Measurements from ENCODE around the gene SLC9A7. TPM values are rescaled to one million over a fixed set of nuclear protein-coding genes. Genes with fewer than 3 reads are reported as not detected.

SLC9A7 gene
- total and polyA plus RNA-seq, 2 of the 13 experiments (the other 11 are each of a cell fraction or from before 2014, with no cell fraction given), result 5.8 to 7.2 TPM

GRCh38 chrX:46577221-46578005 lies 181.5 kb downstream of the SLC9A7 start:
- POLR2A ChIA-PET, result no interaction called here

More at GRCh38 chrX:46577221-46578005, 181.5 kb downstream of the SLC9A7 start:
- FAIRE-seq (no peak), DNase-seq (ENCODE audit: low spot score) (no peak), ATAC-seq (no peak)
- no peaks in the 10 kb centered on the region for H3K27me3 ChIP-seq (ENCODE audit: control insufficient read depth in 1 of 2, insufficient read depth in 2 of 2, low read length in 2 of 2)
- H3K4me1 ChIP-seq (ENCODE audit: insufficient read depth, low read length), result peaks cover 39% of the 10 kb centered on the region
- no peaks in the 10 kb centered on the region for H3K9me3 ChIP-seq (ENCODE audit: low read length)
- no peak overlapping the region for H2AFZ ChIP-seq (ENCODE audit: low read length)
- no peak overlapping the region for H3K9ac ChIP-seq (ENCODE audit: insufficient read depth, low read depth, low read length)
- H3K4me3 ChIP-seq (replicated peaks in 1 of 3; ENCODE audit: insufficient read depth in 1 of 3, low read depth in 2 of 3, low read length in 3 of 3), result no peak overlapping the region
- in situ Hi-C loops (cut with HindIII; ENCODE audit: extremely low pct_ligation_motif_present, low pct_unique_long_range_greater_than_20kb), result no loop called here
- 86% methylated on average over 6 of the region's 7 CpGs for WGBS (ENCODE audit: low lambda C conversion rate)
- no peaks in the 10 kb centered on the region for H4K20me1 ChIP-seq (ENCODE audit: insufficient read depth, low read length)
- TF ChIP-seq ADNP (CRISPR knock-in tag; IDR thresholded peaks at IDR 0.05), result no peak
- no peak for TF ChIP-seq HNF1A (IDR thresholded peaks at IDR 0.05; ENCODE audit: low read depth)
- no peak for TF ChIP-seq HNF1A (CRISPR knock-in tag; IDR thresholded peaks at IDR 0.05; ENCODE audit: borderline replicate concordance)
- no peak for TF ChIP-seq HINFP (CRISPR knock-in tag; IDR thresholded peaks at IDR 0.05; ENCODE audit: low read depth)
- no peak for TF ChIP-seq TFAP4 (IDR thresholded peaks at IDR 0.05; ENCODE audit: borderline replicate concordance, low read depth)
- TF ChIP-seq RAD21 (CRISPR knock-in tag; IDR thresholded peaks at IDR 0.05), result no peak
- no peak for TF ChIP-seq ZNF749 (CRISPR knock-in tag; IDR thresholded peaks at IDR 0.05; ENCODE audit: borderline replicate concordance)
- no peak for TF ChIP-seq ZNF629 (CRISPR knock-in tag; conservative IDR thresholded peaks at IDR 0.05)
- no peak for TF ChIP-seq ZNF777 (CRISPR knock-in tag; IDR thresholded peaks at IDR 0.05)
- no peak for TF ChIP-seq XRCC5 (optimal IDR thresholded peaks at IDR 0.05; ENCODE audit: low read length)
- TF ChIP-seq MAFG (CRISPR knock-in tag; IDR thresholded peaks at IDR 0.05), result no peak
- no peak for TF ChIP-seq ATF5 (CRISPR knock-in tag; IDR thresholded peaks at IDR 0.05; ENCODE audit: low read depth)
- TF ChIP-seq TAF15 (IDR thresholded peaks at IDR 0.05; ENCODE audit: low read depth, low read length, poor library complexity, severe bottlenecking), result no peak
- no peak for TF ChIP-seq ZIK1 (CRISPR knock-in tag; IDR thresholded peaks at IDR 0.05; ENCODE audit: borderline replicate concordance, low read depth)
- TF ChIP-seq ZNF720 (CRISPR knock-in tag; IDR thresholded peaks at IDR 0.05), result no peak
- TF ChIP-seq ZNF773 (CRISPR knock-in tag; IDR thresholded peaks at IDR 0.05; ENCODE audit: borderline replicate concordance), result no peak
- H3K4me2 ChIP-seq (ENCODE audit: low read depth, low read length), result peak overlapping the region; percentile 82; the same call in 1 of the 2 replicates
- H3K27ac ChIP-seq (ENCODE audit: extremely low read length, insufficient read depth, low read length), result no peak overlapping the region
- CTCF ChIA-PET (ENCODE audit: low intra/inter-chr PET ratio, low total read pairs), result no interaction called here
- no TSS peak for BruUV-seq (replicated peaks)
- H3K36me3 ChIP-seq (replicated peaks in 1 of 2; ENCODE audit: control insufficient read depth in 1 of 2, insufficient read depth in 2 of 2, low read length in 2 of 2), result no peaks in the 10 kb centered on the region; a peak in 1 of 5 replicates
- intact Hi-C loops (cut with micrococcal nuclease; ENCODE audit: unreplicated experiment), result no loop called here
- H3K79me2 ChIP-seq (ENCODE audit: insufficient read depth, low read length), result peaks cover 19% of the 10 kb centered on the region

All from HepG2 (cell line).